HUES48 (cell line): Measurements from ENCODE around the gene MOAP1.

ENCODE experiments used
- H3K27ac ChIP-seq: one replicate; pipeline ENCODE4 v1.7.0; 2013; ENCODE audit warnings: low read depth, low read length, inconsistent platforms
- H3K27me3 ChIP-seq: 2 replicates; pipeline ENCODE4 v1.6.1; 2013; ENCODE audit warnings: mild to moderate bottlenecking, low read length; ENCODE audit not compliant: control insufficient read depth, insufficient read depth
- H3K36me3 ChIP-seq: 2 replicates; pipeline ENCODE4 v1.6.1; 2013; ENCODE audit warnings: low read length; ENCODE audit not compliant: control insufficient read depth, insufficient read depth
- H3K4me1 ChIP-seq: 2 replicates; pipeline ENCODE4 v1.6.1; 2013; ENCODE audit warnings: mild to moderate bottlenecking, low read length; ENCODE audit not compliant: control insufficient read depth, insufficient read depth
- H3K4me3 ChIP-seq: 2 replicates; pipeline ENCODE4 v1.5.1; 2013; ENCODE audit warnings: mild to moderate bottlenecking, low read depth, low read length
- H3K9ac ChIP-seq: 2 replicates; pipeline ENCODE4 v1.6.1; 2013; ENCODE audit warnings: mild to moderate bottlenecking, low read depth, low read length, moderate library complexity
- H3K9me3 ChIP-seq: 2 replicates; pipeline ENCODE4 v1.6.1; 2013; ENCODE audit warnings: low read length; ENCODE audit not compliant: control insufficient read depth, insufficient read depth

Gene MOAP1

DNA sequence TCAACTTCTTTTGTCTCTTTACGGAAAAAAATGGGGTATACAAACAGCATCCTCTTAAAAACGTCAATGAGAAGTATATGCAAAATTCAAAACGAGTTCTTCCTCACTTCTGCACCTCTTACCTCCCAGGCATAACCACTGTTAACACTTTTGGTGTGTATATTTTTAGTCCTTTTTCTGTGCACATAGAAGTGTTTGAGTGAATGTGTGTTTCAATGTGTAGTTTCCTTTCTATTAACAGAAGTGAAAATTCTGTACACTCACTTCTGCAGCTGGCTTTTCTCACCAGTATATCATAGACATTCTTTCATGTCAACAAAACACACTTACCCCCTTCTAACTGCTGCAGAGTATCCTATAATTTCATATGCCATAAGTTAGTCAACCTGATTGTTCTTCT is 27.7 kb upstream of the MOAP1 start:
- no peak overlapping the region for H3K27ac ChIP-seq
- H3K4me1 ChIP-seq: peaks cover 8% of the 10 kb centered on the region; the same call in 1 of the 2 replicates
- peaks cover 58% of the 10 kb centered on the region for H3K36me3 ChIP-seq
- no peaks in the 10 kb centered on the region for H3K27me3 ChIP-seq
- H3K9me3 ChIP-seq: no peaks in the 10 kb centered on the region
- H3K9ac ChIP-seq: no peak overlapping the region
- H3K4me3 ChIP-seq: no peak overlapping the region

DNA sequence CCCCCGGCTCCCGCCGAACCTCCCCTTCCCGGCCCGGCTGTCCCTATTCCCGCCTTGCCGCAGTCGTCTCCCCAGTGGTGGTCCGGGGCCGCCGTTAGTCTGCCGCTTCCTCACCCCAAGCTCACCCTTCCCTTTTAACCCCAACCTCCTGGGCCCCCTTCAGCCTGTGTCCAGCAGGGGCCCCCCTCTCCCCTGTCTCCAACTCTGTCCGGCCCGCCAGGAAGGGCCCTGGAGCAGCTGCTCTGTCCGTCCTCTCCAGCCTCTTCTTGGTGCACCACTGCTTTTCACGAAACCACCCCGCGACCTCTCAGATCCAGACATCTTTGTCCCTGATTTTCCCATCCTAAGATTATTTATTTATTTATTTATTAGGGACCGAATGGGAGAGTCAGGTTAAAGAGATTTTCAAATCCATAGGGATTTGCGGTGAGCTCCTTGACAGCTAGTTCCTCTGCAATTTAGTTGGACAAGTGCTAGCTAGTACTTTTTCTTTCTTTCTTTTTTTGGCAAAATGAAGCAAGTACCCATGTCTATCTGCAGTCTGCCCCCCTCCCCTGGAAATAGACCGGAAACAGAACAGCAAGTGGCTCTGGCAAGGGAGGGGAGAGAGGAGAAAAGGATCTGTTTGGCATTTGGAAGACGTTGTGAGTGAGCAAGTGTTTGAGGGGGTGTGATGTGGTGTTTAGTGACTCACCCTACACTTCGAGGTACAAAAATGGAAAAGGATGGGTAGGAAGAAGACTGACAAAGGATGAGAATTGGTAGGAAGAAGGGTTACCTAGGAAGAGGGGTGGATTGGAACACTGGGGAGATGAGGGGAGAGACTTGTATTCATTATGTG is 23.0 kb upstream of the MOAP1 start:
- Histone ChIP-seq H3K27ac (peak overlapping the region; percentile 79), H3K9me3 (no peaks in the 10 kb centered on the region), H3K9ac (peak overlapping the region; percentile 49; the same call in 1 of the 2 replicates), H3K36me3 (peaks cover 23% of the 10 kb centered on the region), H3K27me3 (no peaks in the 10 kb centered on the region), H3K4me3 (peak overlapping the region; percentile 84), H3K4me1 (peaks cover 8% of the 10 kb centered on the region; the same call in 1 of the 2 replicates)

DNA sequence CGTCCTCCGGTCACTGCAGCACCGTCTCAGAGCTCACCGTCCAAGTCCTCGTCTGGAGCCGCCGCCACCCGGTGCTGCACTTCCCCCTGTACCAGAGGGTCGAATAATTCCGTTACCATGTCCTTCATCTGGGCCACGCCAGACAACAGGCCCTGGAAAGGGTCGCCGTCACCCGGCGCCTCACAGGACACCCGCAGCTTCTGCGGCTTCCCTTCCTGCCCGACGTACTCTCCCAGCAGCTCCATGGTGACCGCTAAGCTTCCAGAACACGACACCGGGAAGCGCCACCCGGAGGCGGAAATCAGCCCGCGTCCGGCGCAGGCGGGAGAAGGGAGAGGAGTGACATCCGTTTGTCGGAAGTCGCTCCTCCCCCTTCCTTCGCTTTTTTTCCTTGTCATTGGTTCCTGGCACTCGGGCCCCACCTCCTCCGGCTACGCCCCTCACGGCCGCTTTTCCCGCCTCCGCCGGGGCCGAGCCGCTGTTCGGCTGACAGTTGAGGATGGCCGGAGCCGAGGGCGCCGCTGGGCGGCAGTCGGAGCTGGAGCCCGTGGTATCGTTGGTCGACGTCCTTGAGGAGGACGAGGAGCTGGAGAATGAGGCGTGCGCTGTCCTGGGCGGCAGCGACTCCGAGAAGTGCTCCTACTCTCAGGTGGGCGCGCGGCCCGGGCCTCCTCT is 22.2 kb upstream of the MOAP1 start, which contains the start of the genes GON7 and UBR7:
TSS of gene GON7 (minus strand) at position 273 of the 675 bp plus-strand sequence. CDS start at position 245, 28 bp downstream.
TSS of gene UBR7 (plus strand) at position 464 of the 675 bp plus-strand sequence. CDS start at position 500, 36 bp downstream.
- Histone ChIP-seq H3K4me3 (peak within 1 kb of the TSS; percentile 84), H3K4me1 (peaks cover 8% of the 10 kb centered on the region; the same call in 1 of the 2 replicates), H3K27ac (peak within 1 kb of the TSS; percentile 91), H3K36me3 (peaks cover 16% of the 10 kb centered on the region; the same call in 1 of the 2 replicates), H3K9me3 (no peaks in the 10 kb centered on the region), H3K27me3 (no peaks in the 10 kb centered on the region), H3K9ac (peak within 1 kb of the TSS; percentile 81)

DNA sequence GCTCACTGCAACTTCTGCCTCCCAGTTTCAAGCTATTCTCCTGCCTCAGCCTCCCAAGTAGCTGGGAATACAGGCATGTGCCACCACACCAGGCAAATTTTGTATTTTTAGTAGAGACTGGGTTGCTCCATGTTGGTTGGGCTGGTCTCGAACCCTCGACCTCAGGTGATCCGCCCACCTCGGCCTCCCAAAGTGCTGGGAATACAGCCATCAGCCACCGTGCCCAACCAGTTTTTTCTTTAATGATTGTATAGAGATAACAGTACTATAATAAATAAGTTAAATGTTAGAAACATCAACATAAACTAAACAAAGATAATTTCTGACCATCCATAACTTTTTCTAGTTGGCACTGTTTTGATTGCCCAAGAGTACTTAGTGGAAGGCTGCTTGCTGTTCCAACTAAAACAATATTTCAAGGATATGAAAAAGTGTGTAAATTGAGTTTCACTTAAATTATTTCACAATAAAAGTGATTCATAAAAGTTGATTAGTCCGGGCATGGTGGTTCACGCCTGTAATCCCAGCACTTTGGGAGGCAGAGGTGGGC is 16.5 kb upstream of the MOAP1 start:
- no peaks in the 10 kb centered on the region for H3K4me1 ChIP-seq
- H3K9ac ChIP-seq: no peak overlapping the region
- no peaks in the 10 kb centered on the region for H3K9me3 ChIP-seq
- H3K36me3 ChIP-seq: no peaks in the 10 kb centered on the region
- no peak overlapping the region for H3K27ac ChIP-seq
- no peak overlapping the region for H3K4me3 ChIP-seq
- no peaks in the 10 kb centered on the region for H3K27me3 ChIP-seq

DNA sequence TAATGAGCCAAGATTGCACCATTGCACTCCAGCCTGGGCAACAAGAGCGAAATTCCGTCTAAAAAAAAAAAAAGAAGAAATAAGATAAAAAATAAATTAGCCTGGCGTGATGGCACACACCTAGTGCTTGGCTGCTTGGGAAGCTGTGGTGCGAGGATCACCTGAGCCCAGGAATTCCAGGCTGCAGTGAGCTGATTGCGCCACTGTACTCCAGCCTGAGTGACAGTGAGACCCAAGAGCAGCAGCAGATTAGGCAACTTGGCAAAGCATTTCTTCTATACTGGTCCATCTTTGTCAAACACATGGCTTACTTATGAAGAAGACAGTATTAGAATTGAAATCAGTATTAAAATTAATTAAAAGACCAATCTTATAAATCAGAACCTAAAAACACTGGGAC is 15.9 kb upstream of the MOAP1 start:
- Histone ChIP-seq H3K27ac (no peak overlapping the region), H3K4me3 (no peak overlapping the region), H3K9ac (no peak overlapping the region), H3K9me3 (no peaks in the 10 kb centered on the region), H3K27me3 (no peaks in the 10 kb centered on the region), H3K36me3 (no peaks in the 10 kb centered on the region), H3K4me1 (no peaks in the 10 kb centered on the region)

DNA sequence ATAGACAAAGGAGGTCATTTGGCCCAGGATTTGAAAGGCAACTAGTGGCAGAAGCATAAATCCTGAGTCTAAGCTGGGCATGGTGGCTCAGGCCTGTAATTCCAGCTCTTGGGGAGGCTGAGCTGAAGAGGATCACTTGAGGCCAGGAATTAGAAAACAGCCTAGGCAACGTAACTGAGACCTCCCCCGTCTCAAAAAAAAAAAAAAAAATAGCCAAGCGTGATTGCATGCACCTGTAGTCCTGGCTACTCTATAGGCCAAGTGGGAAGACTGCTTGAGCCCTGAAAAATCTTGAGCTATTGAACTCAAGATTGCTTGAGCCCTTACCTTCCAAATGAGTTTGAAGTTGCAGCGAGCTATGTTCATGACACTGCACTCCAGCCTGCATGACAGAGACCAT is 14.3 kb upstream of the MOAP1 start:
- Histone ChIP-seq H3K9ac (no peak overlapping the region), H3K4me1 (no peaks in the 10 kb centered on the region), H3K36me3 (no peaks in the 10 kb centered on the region), H3K27ac (no peak overlapping the region), H3K27me3 (no peaks in the 10 kb centered on the region), H3K4me3 (no peak overlapping the region), H3K9me3 (no peaks in the 10 kb centered on the region)

DNA sequence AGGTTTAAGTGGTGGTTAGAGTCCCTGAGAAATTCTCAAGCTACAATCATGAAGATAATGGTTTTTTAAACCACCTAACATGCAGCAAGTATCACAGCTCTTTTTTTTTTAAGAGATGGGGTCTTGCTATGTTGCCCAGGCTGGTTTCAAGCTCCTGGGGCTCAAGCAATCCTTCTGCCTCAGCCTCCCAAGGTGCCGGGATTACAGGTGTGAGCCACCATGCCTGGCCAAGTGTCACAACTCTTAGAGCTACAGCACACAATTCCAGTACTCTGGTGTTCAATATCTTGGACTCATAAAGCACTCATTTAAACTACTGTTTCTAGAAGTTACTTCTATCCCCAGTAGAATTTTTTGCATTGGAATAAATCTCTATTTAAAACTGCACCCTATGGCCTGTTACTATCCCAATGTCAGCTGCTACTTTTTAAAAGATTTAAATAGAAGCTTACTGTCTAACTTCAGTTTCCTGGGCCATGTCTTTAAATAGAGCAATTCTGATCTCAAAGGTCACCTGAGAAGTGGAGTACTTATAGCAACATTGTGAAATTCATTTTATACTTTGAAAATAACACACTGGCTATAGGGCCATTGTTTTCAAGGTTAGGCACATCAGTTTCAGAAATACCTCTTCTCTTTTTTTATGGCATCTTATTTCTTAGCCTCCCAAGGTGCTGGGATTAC is 10.8 kb upstream of the MOAP1 start:
- H3K4me1 ChIP-seq: no peaks in the 10 kb centered on the region
- H3K9ac ChIP-seq: no peak overlapping the region
- no peak overlapping the region for H3K4me3 ChIP-seq
- H3K27ac ChIP-seq: no peak overlapping the region
- H3K27me3 ChIP-seq: no peaks in the 10 kb centered on the region
- no peaks in the 10 kb centered on the region for H3K36me3 ChIP-seq
- H3K9me3 ChIP-seq: no peaks in the 10 kb centered on the region

DNA sequence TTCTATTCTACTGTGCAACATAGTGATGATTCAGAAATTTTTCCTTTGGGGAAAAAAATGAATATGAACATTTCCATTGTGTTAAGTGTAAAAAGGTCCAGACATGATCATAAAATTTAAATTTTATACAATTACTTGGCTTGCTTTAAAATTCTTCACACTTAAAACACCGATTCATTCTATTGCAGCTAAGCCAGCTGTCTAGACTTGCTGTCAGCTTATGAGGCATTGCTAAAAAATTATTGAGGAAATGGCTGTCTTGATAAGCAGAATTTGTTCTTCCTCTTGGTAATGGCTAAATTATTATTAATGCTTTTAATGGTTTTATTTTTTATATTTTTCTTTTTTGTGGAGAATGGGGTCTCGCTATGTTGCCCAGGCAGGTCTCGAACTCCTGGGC is 2.3 kb upstream of the MOAP1 start:
- H3K27me3 ChIP-seq: no peaks in the 10 kb centered on the region
- H3K4me1 ChIP-seq: peaks cover 7% of the 10 kb centered on the region
- H3K9ac ChIP-seq: no peak overlapping the region
- H3K36me3 ChIP-seq: peaks cover 40% of the 10 kb centered on the region
- H3K9me3 ChIP-seq: no peaks in the 10 kb centered on the region
- H3K4me3 ChIP-seq: no peak overlapping the region
- no peak overlapping the region for H3K27ac ChIP-seq

DNA sequence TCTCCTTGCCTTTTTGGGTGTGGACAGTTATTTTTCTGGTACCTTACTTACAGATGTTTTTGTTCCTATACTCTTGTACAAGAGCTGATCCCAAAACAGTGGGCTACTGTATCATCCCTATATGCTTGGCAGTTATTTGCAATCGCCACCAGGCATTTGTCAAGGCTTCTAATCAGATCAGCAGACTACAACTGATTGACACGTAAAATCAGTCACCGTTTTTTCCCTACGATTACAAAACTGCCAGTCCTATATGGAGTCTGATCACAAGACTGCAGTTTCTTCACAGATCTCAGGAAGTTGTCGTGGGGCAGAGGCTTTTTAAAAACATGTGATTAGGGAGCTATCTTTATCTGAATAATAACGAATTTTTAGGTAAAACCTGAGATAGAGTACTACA is 1.8 kb upstream of the MOAP1 start:
- H3K27ac ChIP-seq: no peak overlapping the region

DNA sequence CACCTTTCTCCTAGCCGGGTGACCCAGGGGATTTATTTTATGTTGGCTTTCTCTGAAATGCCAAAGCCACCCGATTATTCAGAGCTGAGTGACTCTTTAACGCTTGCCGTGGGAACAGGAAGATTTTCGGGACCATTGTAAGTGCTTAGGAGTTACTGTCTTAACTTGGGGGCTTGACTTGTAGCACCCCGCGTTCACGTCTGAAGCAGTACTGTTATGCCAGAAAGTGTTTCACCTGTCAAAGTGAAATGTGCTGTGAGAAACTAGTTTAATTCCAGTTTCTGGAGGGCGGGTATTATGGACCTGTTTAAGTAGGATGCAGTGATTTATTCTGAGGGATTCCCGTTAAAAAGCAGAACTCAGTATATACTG is 638 bp upstream of the MOAP1 start:
- Histone ChIP-seq H3K27me3 (no peaks in the 10 kb centered on the region), H3K36me3 (peaks cover 42% of the 10 kb centered on the region), H3K9ac (peak overlapping the region; percentile 74; the same call in 1 of the 2 replicates), H3K4me1 (peaks cover 7% of the 10 kb centered on the region), H3K9me3 (no peaks in the 10 kb centered on the region), H3K4me3 (peak overlapping the region; percentile 92), H3K27ac (peak overlapping the region; percentile 97)

More for the DNA sequence above, 1.8 kb upstream of the MOAP1 start:
- Histone ChIP-seq H3K9ac (no peak overlapping the region), H3K36me3 (peaks cover 42% of the 10 kb centered on the region), H3K4me1 (peaks cover 7% of the 10 kb centered on the region), H3K9me3 (no peaks in the 10 kb centered on the region), H3K4me3 (no peak overlapping the region), H3K27me3 (no peaks in the 10 kb centered on the region)
